Omental fat pad (tissue), 4 donors: Measurements from ENCODE around the gene ANKRD9. TPM values are rescaled to one million over a fixed set of nuclear protein-coding genes. Genes with fewer than 3 reads are reported as not detected.
A peak's percentile ranks its signal among the peaks of the same experiment; 100 is the strongest.

Source experiments
- ATAC-seq: fragments of 150-250 bp; one replicate; pipeline ENCODE4 v1.9.1; 2016; ENCODE audit warnings: mild to moderate bottlenecking, moderate library complexity; ENCODE audit not compliant: low FRiP score
- DNase-seq: peaks from one replicate; pipeline ENCODE4 v3.0.0-alpha.2; 2019; ENCODE audit warnings: low spot score
- total RNA-seq, 4 donors: library from RNA; depleted of rRNA; stranded (reverse); fragments of >200 nt; gene quantifications; one replicate each; pipeline ENCODE4 v1.1.0, GENCODE V29; 2016
- TF ChIP-seq, protein P1 (sequence below), 3 donors: fragments of 450-650 bp; IDR thresholded peaks; one replicate each; pipeline ENCODE4 v1.5.1; 2016 to 2017; ENCODE audit warnings: antibody characterized with exemption in 3 of 3, mild to moderate bottlenecking in 3 of 3, moderate library complexity in 2 of 3

Gene ANKRD9, protein sequence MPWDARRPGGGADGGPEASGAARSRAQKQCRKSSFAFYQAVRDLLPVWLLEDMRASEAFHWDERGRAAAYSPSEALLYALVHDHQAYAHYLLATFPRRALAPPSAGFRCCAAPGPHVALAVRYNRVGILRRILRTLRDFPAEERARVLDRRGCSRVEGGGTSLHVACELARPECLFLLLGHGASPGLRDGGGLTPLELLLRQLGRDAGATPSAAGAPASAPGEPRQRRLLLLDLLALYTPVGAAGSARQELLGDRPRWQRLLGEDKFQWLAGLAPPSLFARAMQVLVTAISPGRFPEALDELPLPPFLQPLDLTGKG
- 10 to 100 TPM; 15.1 to 25.9 (median 23.9) TPM for total RNA-seq

GRCh38 chr14:102509746-102510615, at the start of gene ANKRD9:
ANKRD9 (minus strand) TSS chr14:102509776; CDS start chr14:102507889, 1,887 bp downstream.
- ATAC-seq (peak; percentile 86), DNase-seq (peak; percentile 80)
- TF ChIP-seq, protein P1, sequence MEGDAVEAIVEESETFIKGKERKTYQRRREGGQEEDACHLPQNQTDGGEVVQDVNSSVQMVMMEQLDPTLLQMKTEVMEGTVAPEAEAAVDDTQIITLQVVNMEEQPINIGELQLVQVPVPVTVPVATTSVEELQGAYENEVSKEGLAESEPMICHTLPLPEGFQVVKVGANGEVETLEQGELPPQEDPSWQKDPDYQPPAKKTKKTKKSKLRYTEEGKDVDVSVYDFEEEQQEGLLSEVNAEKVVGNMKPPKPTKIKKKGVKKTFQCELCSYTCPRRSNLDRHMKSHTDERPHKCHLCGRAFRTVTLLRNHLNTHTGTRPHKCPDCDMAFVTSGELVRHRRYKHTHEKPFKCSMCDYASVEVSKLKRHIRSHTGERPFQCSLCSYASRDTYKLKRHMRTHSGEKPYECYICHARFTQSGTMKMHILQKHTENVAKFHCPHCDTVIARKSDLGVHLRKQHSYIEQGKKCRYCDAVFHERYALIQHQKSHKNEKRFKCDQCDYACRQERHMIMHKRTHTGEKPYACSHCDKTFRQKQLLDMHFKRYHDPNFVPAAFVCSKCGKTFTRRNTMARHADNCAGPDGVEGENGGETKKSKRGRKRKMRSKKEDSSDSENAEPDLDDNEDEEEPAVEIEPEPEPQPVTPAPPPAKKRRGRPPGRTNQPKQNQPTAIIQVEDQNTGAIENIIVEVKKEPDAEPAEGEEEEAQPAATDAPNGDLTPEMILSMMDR (IDR thresholded peaks at IDR 0.05), result no peak

DNA sequence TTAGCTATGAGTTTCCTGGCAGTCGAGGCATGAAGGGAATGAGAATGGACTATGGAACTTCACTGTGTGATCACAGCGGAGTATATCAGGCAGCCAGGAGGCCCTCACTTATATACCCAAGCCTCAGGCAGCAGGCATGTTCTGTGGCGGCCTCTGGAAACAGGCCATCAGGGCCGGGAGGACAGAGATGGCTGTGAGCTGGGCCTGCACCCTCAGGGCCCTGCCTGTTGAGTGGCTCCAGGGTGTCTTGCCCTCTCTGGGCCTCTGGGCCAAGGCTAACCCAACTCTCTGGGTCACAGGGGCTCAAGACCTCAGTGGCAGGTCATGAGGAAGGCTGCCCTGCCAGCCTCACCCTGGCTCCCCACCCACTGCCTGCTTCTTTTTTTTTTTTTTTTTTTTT, 49.0 kb upstream of the ANKRD9 start:
- ATAC-seq, result no peak
- TF ChIP-seq, protein P1 (IDR thresholded peaks at IDR 0.05), result no peak
- no peak for DNase-seq

GRCh38 chr14:102557434-102558226, 48.1 kb upstream of the ANKRD9 start:
- TF ChIP-seq, protein P1 (IDR thresholded peaks at IDR 0.05), result no peak
- ATAC-seq (no peak), DNase-seq (no peak)

DNA sequence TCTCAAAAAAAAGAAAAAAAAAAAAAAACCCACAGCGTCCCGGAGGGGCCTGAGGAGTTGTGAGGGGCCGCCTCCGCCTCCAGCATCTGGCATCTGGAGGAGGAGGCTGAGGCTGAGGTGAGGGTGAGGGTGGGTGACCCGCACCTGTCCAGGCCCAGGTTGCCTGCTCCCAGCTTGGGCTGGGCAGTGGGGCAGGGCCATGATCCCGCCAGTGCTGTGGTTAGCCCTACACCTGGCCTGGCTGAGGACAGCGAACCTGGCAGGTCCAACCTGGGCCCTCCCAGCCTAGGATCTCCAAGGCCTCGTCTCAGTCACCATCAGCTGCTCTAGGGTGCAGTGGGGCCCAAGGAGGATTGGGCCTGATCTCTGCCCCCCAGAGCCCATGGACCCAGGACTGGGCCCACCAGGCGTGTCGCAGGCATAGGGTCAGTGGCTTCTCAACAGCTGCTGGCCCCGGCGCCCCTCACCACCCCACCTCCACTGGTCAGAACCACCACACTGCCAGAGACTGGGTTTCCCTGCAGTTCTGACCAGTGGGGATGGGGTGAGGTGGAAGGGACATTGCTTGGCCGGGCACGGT, 46.6 kb upstream of the ANKRD9 start:
- no peak for DNase-seq
- ATAC-seq, result no peak
- TF ChIP-seq, protein P1 (IDR thresholded peaks at IDR 0.05), result no peak

DNA sequence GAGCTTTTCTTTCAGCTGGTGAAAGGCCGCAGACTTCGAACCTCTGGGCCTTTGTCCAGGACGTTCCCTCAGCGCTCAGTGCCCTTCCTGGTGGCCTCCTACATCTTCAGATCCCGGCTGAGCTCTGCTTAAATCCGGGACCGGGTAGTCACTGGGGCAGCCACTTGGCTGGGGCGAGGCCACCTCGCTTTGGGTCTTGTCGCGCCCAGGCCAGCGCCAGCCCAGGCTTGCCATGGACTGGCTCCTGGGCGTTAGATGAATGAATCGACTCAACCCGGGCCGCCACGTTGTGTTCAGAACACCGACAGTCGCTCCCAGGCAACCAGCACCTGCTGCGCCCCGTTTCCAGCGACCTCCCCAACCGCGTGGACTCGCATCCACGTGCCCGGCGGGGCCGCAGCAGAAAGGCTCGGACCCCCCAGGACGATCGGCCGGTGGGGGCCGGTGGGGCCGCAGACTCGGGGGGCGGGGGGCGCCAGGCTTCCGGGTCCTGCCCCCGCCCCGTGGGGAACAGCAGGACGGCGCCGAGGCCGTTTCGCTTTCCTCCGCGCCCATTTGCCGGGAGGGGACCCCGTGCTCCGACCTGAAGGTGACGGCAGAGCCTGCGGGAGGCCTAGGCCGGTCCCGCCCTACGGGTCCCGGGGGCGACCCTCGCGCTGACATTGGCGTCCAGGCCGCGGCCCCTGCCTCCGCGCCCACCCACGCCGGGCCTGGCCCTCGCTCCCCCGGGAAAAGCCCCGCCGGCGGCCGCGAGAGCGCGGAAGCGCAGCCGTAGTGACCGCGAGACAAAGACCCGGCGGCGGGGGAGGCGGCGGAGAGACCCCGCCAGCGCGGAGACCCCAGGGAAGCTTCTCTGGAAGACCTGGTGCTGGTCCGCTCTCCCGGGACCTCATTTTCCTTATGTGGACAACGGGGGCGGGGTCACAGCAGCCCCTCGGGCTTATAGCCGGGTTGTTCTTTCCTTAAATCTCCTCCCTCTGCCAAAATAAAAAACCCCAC, 45.5 kb upstream of the ANKRD9 start:
- DNase-seq, result no peak
- TF ChIP-seq, protein P1 (IDR thresholded peaks at IDR 0.05), result no peak
- peak; percentile 83 for ATAC-seq
